ENCODE measurements around the gene OPTC.
A peak's percentile ranks its signal among the peaks of the same experiment; 100 is the strongest.
"Not testable (repeated sequence)": the region's sequence is repeated elsewhere in the genome, so short reads cannot be mapped to it uniquely, and the experiment has no call there.

Gene OPTC

DNA sequence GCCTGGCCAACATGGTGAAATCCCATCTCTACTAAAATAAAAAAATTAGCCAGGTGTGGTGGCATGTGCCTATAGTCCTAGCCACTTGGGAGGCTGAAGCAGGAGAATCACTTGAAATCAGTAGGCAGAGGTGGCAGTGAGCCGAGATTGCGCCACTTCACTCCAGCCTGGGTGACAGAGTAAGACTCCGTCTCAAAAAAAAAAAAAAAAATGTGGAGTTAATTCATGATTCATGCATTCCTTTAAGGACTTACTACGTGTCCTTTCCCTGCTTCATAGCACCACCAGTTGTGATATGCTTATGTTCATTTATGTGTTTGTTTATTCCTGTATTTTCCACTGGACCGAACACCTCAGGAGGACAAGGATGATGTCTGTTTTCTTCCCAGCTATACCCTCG, 31.1 kb upstream of the OPTC start:
- no peak overlapping the region for H3K4me3 ChIP-seq (ENCODE audit: low read depth, low read length)
- no peak for TF ChIP-seq CTCF (IDR thresholded peaks at IDR 0.05; ENCODE audit: low read depth, low read length)
- no peaks in the 10 kb centered on the region for H3K9me3 ChIP-seq (ENCODE audit: severe bottlenecking)
- no peaks in the 10 kb centered on the region for H3K27me3 ChIP-seq (ENCODE audit: insufficient read depth, low read depth, severe bottlenecking)
- DNase-seq = no peak
- H3K36me3 ChIP-seq = no peaks in the 10 kb centered on the region
- no peak overlapping the region for H3K27ac ChIP-seq

- H3K27ac ChIP-seq = peak overlapping the region; percentile 0; the same call in 1 of the 2 replicates
- H3K9me3 ChIP-seq (ENCODE audit: severe bottlenecking) = no peaks in the 10 kb centered on the region
- DNase-seq = peak; percentile 63
- no peak overlapping the region for H3K4me3 ChIP-seq (ENCODE audit: low read depth, low read length)
- peak; percentile 6; the same call in 1 of the 2 replicates for TF ChIP-seq CTCF (IDR thresholded peaks at IDR 0.05; ENCODE audit: low read depth, low read length)
- no peaks in the 10 kb centered on the region for H3K27me3 ChIP-seq (ENCODE audit: insufficient read depth, low read depth, severe bottlenecking)
- no peaks in the 10 kb centered on the region for H3K36me3 ChIP-seq
These were observed 30.4 kb upstream of the OPTC start for GRCh38 chr1:203463469-203464062.

- no peak for TF ChIP-seq CTCF (IDR thresholded peaks at IDR 0.05; ENCODE audit: low read depth, low read length)
- H3K36me3 ChIP-seq = no peaks in the 10 kb centered on the region
- no peaks in the 10 kb centered on the region for H3K27me3 ChIP-seq (ENCODE audit: insufficient read depth, low read depth, severe bottlenecking)
- H3K4me3 ChIP-seq (ENCODE audit: low read depth, low read length) = no peak overlapping the region
- no peaks in the 10 kb centered on the region for H3K9me3 ChIP-seq (ENCODE audit: severe bottlenecking)
- H3K27ac ChIP-seq = no peak overlapping the region
- no peak for DNase-seq
These were observed 29.7 kb upstream of the OPTC start for GRCh38 chr1:203464226-203464625.

GRCh38 chr1:203464743-203465142, 29.2 kb upstream of the OPTC start:
- no peaks in the 10 kb centered on the region for H3K27me3 ChIP-seq (ENCODE audit: insufficient read depth, low read depth, severe bottlenecking)
- no peaks in the 10 kb centered on the region for H3K36me3 ChIP-seq
- no peaks in the 10 kb centered on the region for H3K9me3 ChIP-seq (ENCODE audit: severe bottlenecking)
- H3K4me3 ChIP-seq (ENCODE audit: low read depth, low read length) = no peak overlapping the region
- TF ChIP-seq CTCF (IDR thresholded peaks at IDR 0.05; ENCODE audit: low read depth, low read length) = no peak
- H3K27ac ChIP-seq = no peak overlapping the region
- no peak for DNase-seq

GRCh38 chr1:203465146-203465798, 28.7 kb upstream of the OPTC start:
- Histone ChIP-seq H3K27ac (no peak overlapping the region), H3K27me3 (ENCODE audit: insufficient read depth, low read depth, severe bottlenecking) (no peaks in the 10 kb centered on the region), H3K4me3 (ENCODE audit: low read depth, low read length) (no peak overlapping the region), H3K36me3 (no peaks in the 10 kb centered on the region), H3K9me3 (ENCODE audit: severe bottlenecking) (no peaks in the 10 kb centered on the region)
- DNase-seq = no peak
- TF ChIP-seq CTCF (IDR thresholded peaks at IDR 0.05; ENCODE audit: low read depth, low read length) = no peak

DNA sequence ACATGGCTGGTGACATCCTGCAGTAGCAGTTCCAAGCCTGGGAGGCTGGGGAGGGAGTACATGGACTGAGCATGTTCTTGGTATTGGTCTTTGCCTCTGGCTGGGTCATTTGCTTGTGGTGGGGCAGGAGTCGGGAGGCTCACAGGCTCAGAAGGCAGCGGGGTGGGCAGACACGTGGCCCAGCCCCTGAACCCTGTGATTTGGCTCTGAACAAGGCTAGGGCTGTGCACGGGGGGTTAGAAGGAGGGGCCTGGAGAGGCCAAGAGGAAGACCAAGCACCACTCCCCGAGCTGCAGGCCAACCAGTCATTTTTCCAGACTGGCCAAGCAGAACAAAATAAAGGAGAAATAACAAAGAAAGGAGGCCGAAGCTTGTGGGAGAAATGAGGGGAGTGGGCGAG, 28.0 kb upstream of the OPTC start:
- TF ChIP-seq CTCF (IDR thresholded peaks at IDR 0.05; ENCODE audit: low read depth, low read length) = no peak
- Histone ChIP-seq H3K9me3 (ENCODE audit: severe bottlenecking) (no peaks in the 10 kb centered on the region), H3K4me3 (ENCODE audit: low read depth, low read length) (no peak overlapping the region), H3K27ac (no peak overlapping the region), H3K36me3 (no peaks in the 10 kb centered on the region), H3K27me3 (ENCODE audit: insufficient read depth, low read depth, severe bottlenecking) (no peaks in the 10 kb centered on the region)
- no peak for DNase-seq

DNA sequence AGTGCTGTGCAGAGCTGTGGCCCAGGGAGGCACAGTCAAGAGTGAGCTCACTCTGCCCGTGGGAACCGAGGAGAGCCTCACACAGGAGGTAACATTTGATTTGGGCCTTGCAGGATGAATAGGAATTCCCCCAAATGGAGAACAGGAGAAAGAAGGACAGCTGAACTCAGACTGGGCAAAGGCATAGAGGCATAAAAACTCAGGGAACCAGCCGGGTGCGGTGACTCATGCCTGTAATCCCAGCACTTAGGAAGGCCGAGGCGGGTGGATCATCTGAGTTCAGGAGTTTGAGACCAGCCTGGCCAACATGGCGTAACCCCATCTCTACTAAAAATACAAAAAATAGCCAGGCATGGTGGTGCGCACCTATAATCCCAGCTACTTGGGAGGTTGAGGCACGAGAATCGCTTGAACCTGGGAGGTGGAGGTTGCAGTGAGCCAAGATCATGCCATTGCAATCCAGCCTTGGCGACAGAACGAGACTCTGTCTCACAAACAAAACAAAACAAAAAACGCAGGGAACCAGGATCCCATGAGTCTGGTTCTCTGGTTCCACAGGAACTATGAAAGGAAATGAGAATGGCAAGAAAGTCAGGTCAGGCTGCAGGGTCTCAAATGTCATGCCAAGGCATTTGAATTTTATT, 26.9 kb upstream of the OPTC start:
- not testable (repeated sequence) for H3K27me3 ChIP-seq (ENCODE audit: insufficient read depth, low read depth, severe bottlenecking); DNase-seq; H3K4me3 ChIP-seq (ENCODE audit: low read depth, low read length); H3K27ac ChIP-seq; H3K9me3 ChIP-seq (ENCODE audit: severe bottlenecking); H3K36me3 ChIP-seq

Data from WERI-Rb-1 (cell line).